GM12878 (cell line): ENCODE measurements around the gene C1QB.

ENCODE experiments used
- MTA3 ChIP-seq: IDR thresholded peaks from 2 replicates; pipeline ENCODE4 v1.6.1; 2012; ENCODE audit warnings: low read length, inconsistent platforms, borderline replicate concordance
- SIN3A ChIP-seq: IDR thresholded peaks from 2 replicates; pipeline ENCODE4 v1.6.1; 2012; ENCODE audit warnings: low read depth, low read length, improper control_type of control experiment

DNA sequence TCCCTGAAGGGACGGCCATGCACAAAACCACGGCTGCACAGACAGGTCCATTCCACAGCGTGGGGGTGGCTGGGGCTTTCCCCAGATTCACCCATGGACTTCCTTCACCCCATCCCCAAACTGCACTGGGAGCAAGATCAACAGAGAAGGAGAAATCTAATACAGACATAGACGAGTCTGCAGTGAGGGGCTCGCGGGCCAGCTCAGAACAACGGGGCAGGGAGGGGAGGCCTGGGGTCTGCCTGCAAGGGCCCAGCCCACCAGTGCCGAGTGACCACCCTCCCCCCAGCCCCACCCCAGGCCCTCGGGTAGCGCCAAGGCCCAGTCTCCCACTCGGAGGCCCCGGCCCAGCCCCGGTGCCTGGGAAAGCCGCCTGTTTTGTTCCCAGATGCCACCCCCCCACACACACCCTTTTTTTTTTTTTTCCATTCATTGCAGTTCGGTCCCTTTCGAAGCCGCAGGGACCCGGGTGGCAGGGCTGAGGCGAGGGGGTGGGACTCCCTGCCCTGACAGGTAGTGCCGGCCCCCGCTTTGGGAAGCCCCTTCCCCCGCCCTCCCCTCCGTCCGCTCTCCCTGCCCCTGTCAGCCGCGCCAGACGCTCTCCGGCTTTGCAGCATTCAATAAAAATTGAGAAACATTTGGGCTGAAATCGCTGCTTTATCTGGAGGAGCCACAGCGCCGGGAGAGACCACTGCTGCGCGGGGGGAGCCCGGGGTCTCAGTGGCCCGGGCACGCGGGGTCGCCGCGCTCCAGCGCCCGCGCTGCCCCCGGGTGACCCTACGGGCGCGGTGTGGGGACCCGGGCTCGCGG lies 57.1 kb downstream of the C1QB start:
- TF ChIP-seq MTA3 (no peak), SIN3A (no peak)
